Smooth muscle cell of the brain vasculature (primary cell): ENCODE data around the gene C9orf43.
"Not testable (repeated sequence)": the region's sequence is repeated elsewhere in the genome, so short reads cannot be mapped to it uniquely, and the experiment has no call there.

ENCODE experiments used
- DNase-seq: peaks from one replicate; pipeline ENCODE4 v3.0.0-alpha.2; 2012; ENCODE audit warnings: low read depth, low spot score

C9orf43 gene, protein sequence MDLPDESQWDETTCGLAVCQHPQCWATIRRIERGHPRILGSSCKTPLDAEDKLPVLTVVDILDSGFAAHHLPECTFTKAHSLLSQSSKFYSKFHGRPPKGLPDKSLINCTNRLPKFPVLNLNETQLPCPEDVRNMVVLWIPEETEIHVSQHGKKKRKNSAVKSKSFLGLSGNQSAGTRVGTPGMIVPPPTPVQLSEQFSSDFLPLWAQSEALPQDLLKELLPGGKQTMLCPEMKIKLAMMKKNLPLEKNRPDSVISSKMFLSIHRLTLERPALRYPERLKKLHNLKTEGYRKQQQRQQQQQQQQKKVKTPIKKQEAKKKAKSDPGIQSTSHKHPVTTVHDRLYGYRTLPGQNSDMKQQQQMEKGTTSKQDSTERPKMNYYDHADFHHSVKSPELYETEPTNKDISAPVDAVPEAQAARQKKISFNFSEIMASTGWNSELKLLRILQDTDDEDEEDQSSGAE

DNA sequence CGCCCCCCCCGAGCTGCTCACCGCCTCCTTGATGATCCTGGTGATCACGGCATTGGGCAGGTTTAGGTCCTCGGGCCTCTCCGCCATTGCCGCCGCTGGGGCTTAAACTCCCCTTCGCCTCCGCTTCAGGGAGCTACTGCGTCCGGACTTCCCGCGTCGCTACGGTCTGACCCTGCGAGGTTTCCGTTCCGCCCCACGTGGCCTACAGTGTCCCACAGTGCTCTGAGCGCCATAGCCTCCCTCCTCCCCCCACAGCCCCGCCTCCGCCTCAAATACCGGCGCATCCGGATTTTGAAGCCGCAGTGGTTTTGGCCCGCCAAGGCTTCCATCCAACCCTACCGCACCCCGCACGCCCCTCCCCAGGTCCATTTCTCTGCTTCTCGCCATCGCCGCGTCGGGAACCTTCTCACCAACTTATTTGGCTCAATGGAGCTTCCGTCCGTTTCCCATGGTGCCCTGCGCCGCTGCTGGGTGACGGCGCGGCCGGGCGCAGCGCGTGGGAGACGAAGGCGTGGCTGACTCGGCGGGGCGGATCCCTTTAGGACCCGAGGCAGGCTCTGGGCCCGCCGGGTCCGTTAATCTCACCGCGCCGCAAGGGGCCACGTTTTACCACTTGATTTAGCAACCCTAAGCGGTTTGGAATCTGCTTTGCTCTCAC is at the start of gene C9orf43, which contains the start of gene POLE3:
C9orf43 (plus strand) TSS at position 541 of the 658 bp plus-strand sequence. CDS start 2,747 bp downstream, outside the sequence.
POLE3 (minus strand) TSS at position 469 of the 658 bp plus-strand sequence; CDS start at position 87, 382 bp downstream.
- peak; percentile 94 for DNase-seq

DNA sequence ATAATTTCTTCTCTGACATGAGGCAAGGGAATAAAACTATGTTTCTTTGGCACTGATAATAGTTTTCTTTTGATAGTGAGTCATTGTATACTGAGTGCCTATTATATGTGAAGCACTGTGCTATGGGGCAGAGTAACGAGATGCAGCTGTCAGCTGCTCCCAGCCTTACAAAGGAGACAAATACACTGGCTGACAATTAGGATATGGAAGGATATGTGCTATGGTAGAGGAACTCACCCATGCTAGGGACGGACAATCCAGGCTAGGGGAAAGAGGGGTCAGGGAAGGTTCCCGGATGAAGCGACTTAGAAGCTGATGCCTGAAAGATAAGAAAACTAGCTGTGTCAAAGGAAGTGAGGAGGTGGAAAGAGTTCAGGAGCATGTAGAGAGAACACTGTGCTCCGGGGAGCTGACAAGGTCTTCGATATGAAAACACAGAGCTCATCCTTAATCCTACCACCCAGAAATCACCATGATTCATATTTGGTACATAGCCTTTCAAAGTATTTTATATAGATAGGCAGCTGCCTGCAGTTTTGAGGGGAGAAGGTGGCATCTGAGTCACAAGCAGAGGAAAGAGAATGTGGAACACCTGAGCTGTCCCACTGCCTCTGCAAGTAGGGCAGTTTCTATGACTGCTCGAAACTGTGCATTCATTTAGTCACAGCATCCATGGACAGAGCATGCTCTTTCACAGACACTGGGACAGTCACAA is 49.1 kb upstream of the C9orf43 start:
- DNase-seq = no peak

DNA sequence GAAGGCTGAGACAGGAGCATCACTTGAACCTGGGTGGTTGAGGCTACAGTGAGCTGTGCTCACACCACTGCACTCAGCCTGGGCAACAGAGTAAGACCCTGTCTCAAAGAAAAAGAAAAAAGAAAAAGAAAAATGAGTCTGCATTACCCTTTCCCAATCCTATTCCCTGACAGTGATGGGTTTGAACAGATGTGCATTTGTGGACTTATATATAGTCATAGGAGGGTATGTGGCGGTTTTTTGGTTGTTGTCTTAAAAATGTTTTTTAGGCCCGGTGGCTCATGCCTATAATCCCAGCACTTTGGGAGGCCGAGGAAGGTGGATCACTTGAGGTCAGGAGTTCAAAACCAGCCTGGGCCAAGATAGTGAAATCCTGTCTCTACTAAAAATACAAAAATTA is 47.2 kb upstream of the C9orf43 start:
- no peak for DNase-seq

DNA sequence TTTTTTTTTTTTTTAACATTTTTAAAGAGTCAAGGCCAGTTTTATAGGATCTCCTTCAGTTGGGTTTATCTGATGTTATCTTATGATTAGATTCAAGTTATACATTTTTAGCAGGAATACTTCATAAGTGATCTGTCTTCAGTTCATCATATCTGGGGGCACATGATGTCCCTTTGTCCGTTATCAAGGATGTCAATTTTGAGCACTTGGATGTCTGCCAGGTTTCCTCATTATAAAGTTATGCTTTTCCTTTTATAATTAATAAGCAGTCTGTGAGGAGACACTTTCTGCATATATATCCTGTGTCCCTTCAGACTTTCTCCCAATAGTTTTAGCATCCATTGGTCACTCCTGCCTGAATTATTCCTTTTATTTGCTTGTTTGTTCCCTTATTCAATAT is 45.6 kb upstream of the C9orf43 start:
- DNase-seq = no peak

DNA sequence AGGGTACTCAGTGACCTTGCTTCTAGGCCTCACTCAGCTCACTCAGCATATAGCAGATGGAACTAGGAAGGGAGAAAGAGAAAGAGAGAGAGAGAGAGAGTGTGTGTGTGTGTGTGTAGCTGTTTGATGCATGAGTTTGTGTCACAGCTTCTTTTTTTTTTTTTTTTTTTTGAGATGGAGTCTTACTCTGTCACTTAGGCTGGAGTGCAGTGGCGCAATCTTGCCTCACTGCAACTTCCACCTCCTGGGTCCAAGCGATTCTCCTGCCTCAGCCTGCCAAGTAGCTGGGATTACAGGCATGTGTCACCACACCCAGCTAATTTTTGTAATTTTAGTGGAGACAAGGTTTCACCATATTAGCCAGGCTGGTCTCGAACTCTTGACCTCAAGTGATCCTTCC is 44.9 kb upstream of the C9orf43 start:
- not testable (repeated sequence) for DNase-seq

DNA sequence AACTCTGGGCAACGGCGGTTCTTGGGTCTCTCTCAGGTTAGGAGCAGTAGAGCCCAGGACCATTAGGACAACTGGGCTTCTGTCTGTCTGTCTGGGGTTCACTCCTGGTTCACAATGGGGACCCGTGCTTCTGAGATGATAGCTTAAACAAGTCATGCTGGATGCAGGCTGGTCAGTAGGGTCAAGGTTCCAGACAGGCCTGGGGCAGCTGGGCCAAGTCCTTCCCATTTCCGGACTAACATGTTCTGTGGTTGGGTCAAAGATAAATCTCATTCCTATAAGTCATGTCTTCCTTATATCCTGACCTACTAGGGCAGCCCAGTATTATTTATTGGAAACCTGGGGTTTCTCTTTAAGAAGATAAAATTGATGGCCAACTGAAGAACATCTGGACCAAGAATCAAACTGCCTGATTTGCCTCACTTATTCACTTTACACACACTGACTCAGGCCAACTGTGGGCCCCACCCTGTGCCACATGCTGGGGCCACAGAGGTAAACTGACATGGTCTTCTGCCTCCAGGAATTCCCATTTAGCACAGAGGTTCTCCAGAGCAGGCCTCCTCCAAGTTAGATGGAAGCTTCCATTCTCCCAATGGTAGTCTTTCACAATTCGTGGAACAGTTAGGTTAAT is 42.1 kb upstream of the C9orf43 start:
- no peak for DNase-seq

DNA sequence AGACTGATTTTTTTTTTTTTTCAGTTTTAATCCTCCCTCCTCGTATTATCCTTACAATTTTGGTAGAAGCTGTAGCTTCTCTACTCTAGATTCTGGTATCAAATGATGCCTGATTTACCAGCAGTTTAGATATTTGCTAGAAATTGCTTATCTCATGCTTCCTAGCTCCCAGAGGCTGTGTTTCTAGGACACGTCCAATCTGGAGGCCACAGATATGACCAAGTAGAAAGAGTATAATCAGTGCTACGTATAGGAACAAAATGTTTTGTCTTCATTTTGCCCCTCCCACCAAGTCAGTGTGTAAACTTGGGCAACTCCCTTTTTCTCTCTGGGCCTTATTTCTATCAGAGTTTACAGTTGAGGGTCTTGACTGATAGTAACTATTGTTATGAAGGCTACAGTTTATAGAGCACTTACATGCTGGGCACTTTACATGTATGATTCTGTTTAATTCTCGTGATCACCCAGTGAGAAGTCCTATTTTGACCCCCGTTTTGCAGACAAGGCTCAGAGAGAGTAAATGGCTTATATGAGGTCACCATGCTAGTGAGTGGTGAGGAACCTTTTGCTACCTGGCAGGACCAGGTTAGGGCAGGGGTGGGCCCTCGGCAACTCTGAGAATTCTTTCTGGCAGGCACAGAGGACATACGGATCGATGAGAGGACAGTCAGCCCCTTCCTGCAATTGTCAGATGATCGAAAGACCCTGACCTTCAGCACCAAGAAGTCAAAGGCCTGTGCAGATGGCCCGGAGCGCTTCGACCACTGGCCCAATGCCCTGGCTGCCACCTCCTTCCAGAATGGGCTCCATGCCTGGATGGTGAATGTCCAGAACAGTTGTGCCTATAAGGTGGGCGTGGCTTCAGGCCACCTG is 41.3 kb upstream of the C9orf43 start:
- DNase-seq = no peak

DNA sequence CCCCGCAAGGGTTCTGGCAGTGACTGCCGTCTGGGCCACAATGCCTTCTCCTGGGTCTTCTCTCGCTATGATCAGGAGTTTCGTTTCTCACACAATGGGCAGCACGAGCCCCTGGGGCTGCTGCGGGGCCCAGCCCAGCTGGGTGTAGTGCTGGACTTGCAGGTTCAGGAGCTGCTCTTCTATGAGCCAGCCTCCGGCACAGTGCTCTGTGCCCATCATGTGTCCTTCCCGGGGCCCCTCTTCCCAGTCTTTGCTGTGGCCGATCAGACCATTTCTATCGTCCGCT is 40.7 kb upstream of the C9orf43 start:
- DNase-seq = no peak

DNA sequence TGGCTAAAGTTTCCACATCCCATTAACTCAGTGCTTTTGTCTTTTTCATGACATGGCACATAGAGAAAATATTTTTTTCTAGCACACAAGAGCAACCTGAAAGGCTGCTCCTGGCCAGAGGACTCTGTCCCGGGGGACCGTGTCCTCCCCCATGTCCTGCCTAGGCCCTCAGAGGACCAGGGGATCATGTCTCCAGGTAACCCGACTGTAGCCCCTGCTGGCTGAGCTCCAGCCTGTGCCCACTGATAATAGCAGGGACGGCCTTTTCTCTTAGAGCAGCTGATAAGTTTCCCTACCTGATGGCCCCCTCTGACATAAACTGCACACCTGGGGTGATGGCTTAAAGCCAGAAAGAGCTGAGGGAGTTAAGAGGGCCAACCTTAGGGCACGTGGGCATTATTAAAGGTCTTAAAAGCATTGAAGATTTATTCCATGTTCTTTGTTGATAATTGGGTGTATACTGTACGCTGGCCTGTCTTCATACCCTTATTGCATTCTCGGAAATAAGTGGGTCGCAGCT is 39.7 kb upstream of the C9orf43 start:
- DNase-seq = no peak

DNA sequence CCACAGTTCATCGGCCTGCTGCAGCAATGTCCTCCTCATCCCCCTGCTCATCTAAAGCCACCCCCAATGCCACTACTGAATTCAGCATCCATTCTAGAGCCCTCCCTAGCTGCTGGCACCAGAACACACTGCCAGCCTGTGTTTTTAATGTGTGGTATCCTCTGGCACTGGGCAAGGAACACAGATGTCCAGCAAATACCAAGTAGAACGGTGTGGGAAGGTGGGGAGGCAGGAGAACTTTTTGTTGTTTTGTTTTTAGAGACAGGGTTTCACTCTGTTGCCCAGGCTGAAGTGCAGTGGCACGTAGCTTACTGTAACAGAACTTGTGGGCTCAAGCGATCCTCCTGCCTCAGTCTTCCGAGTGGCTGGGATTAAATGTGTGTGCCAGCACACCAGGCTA is 38.5 kb upstream of the C9orf43 start:
- no peak for DNase-seq

DNA sequence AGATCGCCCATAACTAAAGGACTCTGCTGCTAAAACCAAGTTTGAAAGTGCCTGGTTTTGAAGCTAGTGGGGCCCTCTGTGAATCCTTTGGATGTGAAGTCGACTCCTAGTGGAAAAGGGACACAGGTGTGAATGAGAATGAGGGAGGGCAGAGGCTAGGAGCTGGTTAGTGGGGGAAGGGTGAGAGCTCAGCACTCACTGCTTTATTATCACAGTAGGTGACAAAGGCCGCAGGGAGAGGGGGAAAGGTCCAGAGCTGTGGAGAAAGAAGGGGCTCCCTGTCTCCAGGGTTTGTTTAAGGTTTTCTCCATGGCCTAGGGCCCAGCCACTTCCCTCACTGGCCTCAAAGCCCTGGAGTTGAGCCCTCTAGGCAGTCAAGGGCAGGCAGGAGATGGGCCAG is 37.3 kb upstream of the C9orf43 start:
- no peak for DNase-seq

DNA sequence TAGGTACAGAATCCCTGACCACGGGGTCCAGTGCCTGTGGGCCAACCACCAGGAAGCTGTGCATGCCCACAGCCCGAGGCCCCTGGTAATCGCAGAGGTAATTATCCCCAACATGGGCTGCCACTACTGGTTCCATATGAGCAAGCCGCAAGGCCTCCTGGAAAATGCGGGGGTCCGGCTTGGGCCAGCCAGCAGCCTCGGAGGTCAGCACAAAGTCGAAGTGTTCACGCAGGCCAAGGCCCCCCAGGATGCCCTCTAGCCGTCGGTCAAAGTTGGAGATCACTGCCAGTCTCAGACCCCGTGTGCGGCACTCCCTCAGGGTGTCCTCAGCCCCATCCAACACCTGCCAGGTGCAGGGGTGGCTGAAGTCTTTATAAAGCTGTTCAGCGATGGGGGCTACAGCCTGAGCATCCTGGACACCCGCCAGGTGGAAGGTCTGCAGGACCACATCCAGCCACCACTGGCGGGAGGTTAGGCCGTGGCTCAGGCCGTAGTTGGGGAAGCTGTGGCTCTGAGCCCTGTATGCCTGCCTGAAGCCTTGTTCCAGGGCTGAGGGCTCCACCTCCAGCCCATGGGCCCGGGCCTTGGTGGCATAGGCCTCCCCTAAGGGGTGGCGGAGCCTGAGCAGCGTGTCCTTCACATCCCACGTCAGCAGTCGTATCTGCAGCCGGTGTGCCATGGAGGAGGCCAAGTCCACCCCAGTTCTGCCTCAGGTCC is 36.7 kb upstream of the C9orf43 start:
- DNase-seq = no peak

DNA sequence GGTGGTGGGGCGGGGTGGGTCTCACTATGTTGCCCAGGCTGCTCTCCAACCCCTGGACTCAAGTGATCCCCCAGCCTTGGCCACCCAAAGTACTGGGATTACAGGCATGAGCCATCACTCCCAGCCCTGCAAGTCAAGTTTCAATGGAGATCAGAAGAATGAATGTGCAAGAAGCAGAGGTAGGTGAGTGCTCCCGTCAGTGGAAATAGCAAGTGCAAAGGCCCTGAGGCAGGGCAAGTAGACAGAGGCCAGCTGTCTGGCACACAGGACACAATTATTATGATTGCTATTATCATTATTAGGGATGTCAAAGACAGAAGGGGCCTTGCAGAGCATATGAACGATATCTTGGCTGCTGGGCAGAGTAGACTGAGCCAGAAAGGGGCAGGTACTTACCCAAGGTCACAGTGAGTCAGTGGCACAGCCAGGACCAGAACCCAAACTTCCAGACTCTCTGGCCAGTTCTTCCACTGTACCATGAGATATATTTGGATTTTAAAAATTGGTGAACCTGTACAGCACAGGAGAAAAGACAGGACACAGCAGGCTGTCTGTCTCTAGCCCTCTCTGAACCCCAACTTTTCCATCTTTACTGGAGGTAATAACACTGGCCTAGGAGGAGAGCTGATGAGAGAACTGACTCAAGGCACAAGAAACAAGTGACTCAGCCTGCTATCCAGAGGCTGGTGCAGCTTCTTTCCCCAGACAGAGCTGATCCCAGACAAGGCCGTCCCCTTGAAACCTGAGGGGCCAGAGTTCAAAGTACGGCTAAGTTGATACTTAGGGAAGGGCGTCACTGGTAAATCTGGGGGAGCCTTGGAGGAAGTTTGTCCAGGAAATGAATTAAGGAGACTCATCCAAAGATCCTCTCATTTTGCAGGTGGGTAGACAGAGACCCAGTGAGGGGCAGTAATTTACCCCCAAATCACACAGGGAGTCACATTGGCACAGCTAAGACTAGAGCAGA is 35.2 kb upstream of the C9orf43 start:
- no peak for DNase-seq

DNA sequence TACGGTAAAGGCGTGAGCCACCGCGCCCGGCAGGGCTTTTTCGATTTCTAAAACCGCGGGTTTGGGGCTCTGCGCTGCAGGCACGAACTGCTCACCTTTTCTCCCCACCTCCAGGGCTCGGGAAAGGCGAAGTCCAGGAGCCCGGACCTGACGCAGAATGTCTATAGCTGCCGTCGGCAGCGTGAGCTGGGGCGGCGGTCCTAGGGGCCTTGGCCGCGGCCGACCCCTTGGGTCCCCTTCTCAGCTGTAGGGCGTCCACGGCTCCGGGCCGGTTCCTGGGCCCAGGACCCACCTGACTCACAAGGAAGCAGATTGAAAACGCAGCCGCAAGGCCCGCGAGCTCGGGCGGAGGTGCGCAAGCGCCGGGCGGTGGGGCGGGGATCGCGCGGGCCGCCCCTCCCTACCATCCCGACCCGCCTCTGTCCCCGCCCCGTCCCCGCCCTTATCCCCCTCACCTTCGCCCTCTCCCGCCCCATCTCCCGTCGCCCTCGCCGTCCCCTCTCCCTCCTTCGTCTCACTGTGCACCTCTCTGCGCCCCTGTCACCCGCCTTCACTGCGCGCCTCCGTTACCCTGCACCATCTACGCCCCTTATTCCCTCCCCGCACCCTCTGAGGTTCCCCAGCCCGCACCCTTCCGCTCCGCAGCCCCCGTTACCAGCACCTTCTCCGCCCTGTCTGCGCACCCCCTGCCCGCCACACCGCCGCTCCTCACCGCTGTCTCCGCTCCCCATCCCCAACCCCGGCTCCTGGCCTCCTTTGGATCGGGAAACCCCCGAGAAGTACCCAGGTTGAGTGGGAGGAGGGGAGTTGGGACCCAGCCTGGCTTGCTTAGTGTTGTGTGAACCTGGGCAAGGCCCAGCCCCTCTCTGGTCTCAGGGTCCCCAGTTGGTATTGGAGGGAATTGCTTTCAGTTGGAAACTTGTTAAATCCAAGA is 33.6 kb upstream of the C9orf43 start, which contains the start of gene HDHD3:
HDHD3 (minus strand) TSS at position 353 of the 934 bp plus-strand sequence. CDS start 2,632 bp downstream, outside the sequence.
- DNase-seq = peak; percentile 21

DNA sequence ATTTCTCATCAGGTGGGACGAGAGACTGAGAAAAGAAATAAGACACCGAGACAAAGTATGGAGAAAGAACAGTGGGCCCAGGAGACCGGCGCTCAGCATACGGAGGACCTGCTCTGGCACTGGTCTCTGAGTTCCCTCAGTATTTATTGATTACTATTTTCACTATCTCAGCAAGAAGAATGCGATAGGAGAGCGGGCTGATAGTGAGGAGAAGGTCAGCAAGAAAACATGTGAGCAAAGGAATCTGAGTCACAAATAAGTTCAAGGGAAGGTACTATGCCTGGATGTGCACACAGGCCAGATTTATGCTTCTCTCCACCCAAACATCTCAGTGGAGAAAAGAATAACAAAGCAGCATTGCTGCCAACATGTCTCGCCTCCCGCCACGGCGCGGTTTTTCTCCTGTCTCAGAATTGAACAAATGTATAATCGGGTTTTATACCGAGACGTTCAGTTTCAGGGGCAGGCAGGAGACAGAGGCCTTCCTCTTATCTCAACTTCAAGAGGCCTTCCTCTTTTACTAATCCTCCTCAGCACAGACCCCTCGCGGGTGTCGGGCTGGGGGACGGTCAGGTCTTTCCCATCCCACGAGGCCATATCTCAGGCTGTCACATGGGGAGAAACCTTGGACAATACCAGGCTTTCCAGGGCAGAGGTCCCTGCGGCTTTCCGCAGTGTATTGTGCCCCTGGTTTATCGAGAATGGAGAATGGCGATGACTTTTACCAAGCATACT is 31.3 kb upstream of the C9orf43 start:
- DNase-seq = not testable (repeated sequence)

DNA sequence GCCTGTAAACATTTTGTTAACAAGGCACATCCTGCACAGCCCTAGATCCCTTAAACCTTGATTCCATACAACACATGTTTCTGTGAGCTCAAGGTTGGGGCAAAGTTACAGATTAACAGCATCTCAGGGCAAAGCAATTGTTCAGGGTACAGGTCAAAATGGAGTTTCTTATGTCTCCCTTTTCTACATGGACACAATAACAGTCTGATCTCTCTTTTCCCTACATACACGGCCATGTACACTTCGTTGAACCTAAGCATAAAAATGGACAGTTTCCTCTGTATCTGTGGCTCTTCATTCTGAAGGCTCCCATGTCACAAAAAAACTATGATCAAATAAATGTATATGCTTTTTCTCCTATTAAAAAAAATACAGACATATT is 30.7 kb upstream of the C9orf43 start:
- not testable (repeated sequence) for DNase-seq

DNA sequence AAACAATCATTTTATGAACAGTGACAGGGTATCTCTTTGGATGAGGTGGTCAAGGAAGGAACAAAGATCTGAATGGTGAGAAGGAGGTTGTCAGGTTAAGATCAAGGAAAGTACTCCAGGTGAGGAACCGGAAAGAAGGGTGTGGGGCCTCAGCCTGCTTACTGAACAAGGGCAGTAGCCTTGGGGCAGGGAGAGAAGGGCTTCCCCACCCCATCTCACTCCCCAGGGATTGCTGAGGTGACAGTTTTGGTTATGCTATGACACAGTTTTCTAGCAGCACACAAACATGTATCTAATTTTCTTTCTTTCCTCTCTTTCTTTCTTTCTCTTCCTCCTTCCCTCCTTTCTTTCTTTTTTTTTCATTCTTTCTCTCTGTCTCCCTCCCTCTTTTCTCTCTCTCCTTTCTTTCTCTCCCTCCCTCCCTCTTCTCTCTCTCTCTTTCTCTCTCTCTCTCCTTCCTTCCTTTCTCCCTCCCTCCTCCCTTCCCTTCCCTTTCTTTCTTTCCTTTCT is 29.6 kb upstream of the C9orf43 start:
- no peak for DNase-seq
